HG02759 (cell line): Measurements from ENCODE around the gene OTULINL.

Source experiments
- ATAC-seq: cut with Tn5 transposase; IDR thresholded peaks from one replicate; pipeline ENCODE4 v1.9.1; 2021; ENCODE audit warnings: mild to moderate bottlenecking, moderate library complexity; ENCODE audit not compliant: unreplicated experiment

OTULINL gene

GRCh38 chr5:14598225-14598624, 16.6 kb downstream of the OTULINL start:
- no peak for ATAC-seq

DNA sequence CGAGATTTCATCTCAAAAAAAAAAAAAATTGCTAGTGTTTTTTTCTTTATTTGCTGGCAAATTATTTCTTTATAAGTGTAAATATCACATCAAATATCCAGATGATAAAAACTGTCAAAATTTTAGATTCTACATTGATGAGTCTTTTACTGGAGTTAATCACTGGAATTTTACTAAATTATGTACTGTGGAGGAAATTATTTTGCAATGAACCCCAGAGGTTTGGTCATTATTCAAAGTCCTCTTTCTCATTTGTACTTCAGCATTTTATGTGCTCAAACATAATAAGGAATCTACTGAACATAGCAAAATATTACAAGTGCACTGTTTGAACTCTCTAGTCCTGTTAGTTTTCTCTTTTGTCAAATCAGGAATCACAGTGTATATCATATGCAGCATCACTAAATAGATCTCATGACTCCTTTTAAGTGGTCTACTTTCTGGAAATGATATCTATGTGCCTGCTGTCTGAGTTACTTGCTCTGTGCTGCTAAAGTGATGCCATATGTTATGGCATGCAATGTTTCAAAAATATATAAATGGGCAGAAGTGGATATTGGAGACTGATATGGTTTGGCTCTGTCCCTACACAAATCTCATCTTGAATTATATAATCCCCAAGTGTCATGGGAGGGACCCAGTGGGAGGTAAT, 18.0 kb downstream of the OTULINL start:
- ATAC-seq = no peak

DNA sequence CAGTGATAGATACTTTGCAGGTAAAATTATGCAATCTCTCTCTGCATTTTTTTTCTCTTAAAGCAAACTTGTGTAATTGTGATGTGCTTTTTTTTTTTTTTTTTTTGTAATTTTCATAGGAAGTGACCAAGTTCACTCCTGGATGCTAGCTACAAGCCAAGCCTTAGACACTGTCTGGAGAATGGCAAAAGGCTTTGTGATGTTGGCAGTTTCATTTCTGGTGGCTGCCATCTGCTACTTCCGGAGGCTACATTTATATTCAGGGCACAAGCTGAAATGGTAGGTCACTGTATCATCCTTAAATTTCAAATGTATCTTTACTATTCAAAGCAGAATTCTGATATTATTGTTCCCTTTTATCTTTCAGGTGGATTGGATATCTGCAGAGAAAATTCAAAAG, 19.3 kb downstream of the OTULINL start:
- no peak for ATAC-seq

- no peak for ATAC-seq
These were observed 21.5 kb downstream of the OTULINL start for GRCh38 chr5:14603141-14603540.

GRCh38 chr5:14607104-14607503, 25.5 kb downstream of the OTULINL start:
- no peak for ATAC-seq

- no peak for ATAC-seq
These were observed 26.6 kb downstream of the OTULINL start for GRCh38 chr5:14608169-14608568.

- ATAC-seq = no peak
These were observed 30.1 kb downstream of the OTULINL start for GRCh38 chr5:14611737-14612136.

- ATAC-seq = no peak
These were observed 32.9 kb downstream of the OTULINL start for GRCh38 chr5:14614490-14614889.

- no peak for ATAC-seq
These were observed 33.8 kb downstream of the OTULINL start for GRCh38 chr5:14615365-14615764.

GRCh38 chr5:14617441-14617840, 35.8 kb downstream of the OTULINL start:
- no peak for ATAC-seq

DNA sequence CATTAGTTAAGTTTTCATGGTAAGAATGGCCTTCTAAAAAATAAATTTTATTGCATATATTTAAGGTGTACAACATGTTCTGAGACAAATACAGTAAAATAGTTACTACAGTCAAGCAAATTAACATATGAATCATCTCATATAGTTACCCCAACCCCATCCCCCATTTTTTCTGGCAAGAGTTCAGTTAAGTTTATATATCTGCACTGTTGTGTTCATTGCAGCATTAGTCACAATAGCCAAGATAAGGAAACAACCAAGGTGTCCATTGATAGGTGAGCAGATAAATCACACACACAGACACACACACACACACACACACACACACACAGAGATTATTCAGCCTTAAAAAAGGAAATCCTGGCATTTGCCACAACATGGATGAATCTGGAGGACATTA, 45.7 kb downstream of the OTULINL start:
- no peak for ATAC-seq

GRCh38 chr5:14628346-14628745, 46.8 kb downstream of the OTULINL start:
- ATAC-seq = no peak

DNA sequence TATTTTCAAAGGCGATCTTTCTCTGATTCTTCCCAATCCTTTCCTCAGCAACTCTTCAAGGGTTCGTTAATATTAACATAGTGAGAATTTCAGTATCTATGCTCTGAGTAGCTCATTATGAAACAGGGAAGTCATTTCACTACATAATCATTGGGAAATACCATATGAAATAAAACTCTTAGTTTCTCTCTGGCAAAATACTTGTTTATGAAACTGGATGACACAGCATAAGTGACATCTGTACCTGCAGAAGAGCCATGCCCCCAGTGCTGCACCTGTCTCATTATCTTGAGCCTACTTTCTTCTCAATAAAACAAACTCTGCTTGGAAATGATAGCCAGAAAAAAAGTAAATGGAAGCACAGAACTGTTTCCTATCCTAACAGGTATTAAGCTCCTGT, 49.1 kb downstream of the OTULINL start:
- no peak for ATAC-seq

GRCh38 chr5:14635656-14636055, 54.1 kb downstream of the OTULINL start:
- no peak for ATAC-seq

DNA sequence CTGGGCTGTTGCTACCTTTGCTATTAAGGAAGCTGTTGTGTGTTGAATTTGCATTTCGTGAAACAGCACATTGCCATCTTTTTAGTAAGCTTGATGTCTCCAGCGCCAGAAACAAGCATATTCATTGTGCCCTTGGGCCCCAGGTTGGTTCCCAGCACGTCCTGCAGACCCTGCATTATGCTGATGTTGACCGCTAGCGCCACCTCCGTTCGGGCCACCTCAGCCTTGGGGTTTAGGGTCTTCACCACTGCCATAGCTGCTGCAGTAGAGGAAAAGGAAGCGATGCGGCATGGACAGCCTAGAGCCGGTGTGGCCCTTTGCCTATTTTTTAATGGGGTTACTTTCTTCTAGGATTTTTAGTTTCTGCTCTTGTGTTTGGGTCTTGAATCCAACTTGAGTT, 59.2 kb downstream of the OTULINL start:
- no peak for ATAC-seq

DNA sequence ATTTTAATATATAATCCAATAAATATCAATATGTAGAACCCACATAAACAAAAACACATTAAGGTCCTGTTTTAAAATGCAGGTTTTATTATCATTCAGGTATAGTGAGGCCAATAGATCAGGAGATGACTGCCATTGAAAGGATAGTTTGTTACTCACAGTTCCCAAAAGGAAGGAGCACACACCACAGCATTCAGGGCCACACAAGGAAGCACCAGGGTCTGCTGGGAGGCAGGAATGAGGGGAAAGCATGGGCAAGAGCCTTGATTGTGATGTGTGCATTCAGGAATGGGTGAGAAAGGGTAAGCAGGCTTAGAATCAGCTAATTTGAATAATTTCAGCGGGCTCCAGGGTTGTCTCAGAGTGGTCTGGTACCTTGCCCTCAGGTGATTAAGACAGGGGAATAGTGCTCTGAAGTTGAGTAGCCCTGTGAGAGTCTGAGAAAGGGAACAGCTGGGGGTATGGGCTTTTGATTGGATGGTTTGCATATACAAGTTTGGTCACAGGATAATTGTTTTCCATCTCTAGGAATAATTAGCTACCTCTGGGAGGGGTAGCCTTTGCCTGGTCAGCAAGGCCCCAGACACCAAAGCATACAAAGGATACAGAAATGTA, 63.1 kb downstream of the OTULINL start:
- no peak for ATAC-seq

- ATAC-seq = no peak
These were observed 68.5 kb downstream of the OTULINL start for GRCh38 chr5:14650052-14650451.

DNA sequence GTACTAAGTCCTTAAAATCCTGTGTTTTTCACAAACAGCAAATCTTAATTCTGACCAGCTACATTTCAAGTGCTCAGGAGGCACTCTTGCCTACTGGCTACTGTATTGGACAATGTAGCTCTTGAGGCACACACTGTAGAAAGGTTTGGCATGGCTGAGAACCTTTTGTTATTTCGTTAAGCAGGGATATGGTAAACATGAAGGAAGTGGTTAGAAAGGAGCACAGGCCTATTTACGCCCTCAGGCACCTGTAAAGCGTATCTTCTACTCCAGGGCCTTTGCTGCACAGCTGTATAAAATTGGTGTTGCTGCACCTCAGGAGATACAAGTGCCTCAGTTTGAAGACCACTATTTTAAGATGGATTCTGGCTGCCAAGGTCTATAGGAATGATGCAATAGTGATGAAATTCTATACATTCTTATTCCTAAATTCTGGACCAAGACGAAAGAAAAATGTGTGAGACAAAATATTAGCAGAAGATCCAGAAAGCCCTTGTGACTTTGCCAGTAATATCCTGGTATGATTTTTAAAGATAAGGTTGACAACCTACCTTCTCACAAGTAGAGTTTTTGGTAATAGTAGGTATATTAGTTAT, 73.7 kb downstream of the OTULINL start:
- no peak for ATAC-seq

DNA sequence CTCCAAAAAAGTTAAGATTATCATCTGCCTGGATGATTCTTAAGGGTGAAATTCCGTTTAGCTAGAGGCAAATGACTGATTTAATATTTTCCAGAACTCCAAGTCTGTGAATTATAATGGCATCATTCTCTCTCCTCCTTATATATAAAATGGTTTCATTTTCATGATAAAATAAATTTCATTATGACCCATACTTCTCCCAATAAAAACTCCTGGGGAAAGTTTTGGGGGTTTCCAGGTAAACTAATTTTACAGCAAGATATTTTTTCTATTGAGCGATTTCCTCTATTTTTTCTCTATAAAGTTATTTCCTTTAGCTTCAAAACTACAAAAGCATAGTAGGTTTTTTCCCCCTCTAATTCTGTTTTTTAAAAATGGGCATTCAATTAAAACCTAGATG, 75.3 kb downstream of the OTULINL start:
- ATAC-seq = no peak

DNA sequence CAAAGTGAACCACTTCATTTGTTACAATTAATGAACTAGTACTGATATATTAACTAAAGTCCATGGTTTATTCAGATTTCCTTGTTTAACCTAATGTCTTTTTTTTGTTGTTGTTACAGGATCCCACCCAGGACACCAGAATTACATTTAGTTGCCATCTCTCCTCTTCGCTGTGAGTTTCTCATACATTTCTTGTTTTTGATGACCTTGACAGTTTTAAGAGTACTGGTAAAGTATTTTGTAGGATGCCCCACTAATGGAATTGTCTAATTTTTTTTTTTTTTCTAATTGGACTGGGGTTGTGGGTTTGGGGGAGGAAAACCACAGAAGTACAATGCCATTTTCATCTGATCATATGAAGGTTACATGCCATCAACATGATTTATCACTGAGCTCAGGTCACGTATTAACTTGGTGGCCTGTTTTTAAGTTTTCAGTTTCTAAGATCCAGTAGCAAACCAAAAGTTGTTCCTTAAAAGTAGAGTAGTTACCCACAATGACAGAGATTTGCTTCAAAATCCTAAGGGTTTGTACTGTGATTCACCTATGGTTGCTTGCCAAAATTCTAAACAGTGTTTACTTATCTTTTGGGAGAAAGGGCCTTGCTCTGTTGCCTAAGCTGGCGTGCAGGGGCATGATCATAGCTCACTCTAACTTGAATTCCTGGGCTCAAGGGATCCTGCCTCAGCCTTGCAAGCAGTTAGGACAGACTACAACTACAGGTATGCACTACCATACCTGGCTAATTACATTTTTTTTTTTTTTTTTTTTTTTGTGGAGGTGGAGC, 78.4 kb downstream of the OTULINL start:
- no peak for ATAC-seq

DNA sequence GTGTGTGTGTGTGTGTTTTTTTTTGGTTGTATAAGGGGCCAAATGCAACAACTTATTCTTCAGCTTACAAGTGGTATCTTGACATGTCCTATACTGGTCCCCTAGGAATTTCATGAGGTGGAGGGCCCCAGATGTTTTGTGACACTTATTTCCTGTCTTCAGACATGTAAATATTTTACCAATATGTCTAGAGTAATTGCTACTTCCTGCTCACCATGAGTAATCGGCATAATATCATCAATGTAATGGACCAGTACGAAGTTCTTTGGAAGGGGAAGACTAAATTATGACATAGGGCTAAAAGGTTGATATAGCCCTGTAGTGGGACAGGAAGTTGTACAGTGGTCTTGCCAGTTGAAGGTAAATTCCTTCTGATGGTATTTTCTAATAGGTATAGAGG, 79.2 kb downstream of the OTULINL start:
- ATAC-seq = no peak
